IPS-18c (cell line): ENCODE measurements around the gene TDRD10.
"Not testable (repeated sequence)": the region's sequence is repeated elsewhere in the genome, so short reads cannot be mapped to it uniquely, and the experiment has no call there.

Source experiments
- H3K4me3 ChIP-seq: 2 replicates; pipeline ENCODE4 v1.7.0; 2013; ENCODE audit warnings: low read depth, mild to moderate bottlenecking, low read length, moderate library complexity; ENCODE audit not compliant: insufficient read depth
- H3K9me3 ChIP-seq: one replicate; pipeline ENCODE4 v1.6.1; 2013; ENCODE audit warnings: mild to moderate bottlenecking, low read length, moderate library complexity; ENCODE audit not compliant: control insufficient read depth, insufficient read depth

Gene TDRD10

GRCh38 chr1:154474802-154475201, 27.2 kb upstream of the TDRD10 start:
- no peak overlapping the region for H3K4me3 ChIP-seq
- no peaks in the 10 kb centered on the region for H3K9me3 ChIP-seq

GRCh38 chr1:154476791-154477190, 25.2 kb upstream of the TDRD10 start:
- H3K4me3 ChIP-seq = no peak overlapping the region
- no peaks in the 10 kb centered on the region for H3K9me3 ChIP-seq

GRCh38 chr1:154478013-154478412, 24.0 kb upstream of the TDRD10 start:
- Histone ChIP-seq H3K9me3 (no peaks in the 10 kb centered on the region), H3K4me3 (no peak overlapping the region)

- Histone ChIP-seq H3K4me3 (no peak overlapping the region), H3K9me3 (no peaks in the 10 kb centered on the region)
Observed at GRCh38 chr1:154478639-154479038, 23.4 kb upstream of the TDRD10 start.

- H3K9me3 ChIP-seq = no peaks in the 10 kb centered on the region
Observed at GRCh38 chr1:154479764-154480421, 22.1 kb upstream of the TDRD10 start.

GRCh38 chr1:154481053-154481452, 21.0 kb upstream of the TDRD10 start:
- H3K4me3 ChIP-seq = no peak overlapping the region
- no peaks in the 10 kb centered on the region for H3K9me3 ChIP-seq

More at GRCh38 chr1:154479764-154480421, 22.1 kb upstream of the TDRD10 start:
- no peak overlapping the region for H3K4me3 ChIP-seq

GRCh38 chr1:154483941-154484803, 17.8 kb upstream of the TDRD10 start:
- Histone ChIP-seq H3K9me3 (no peaks in the 10 kb centered on the region), H3K4me3 (no peak overlapping the region)

- Histone ChIP-seq H3K4me3 (no peak overlapping the region), H3K9me3 (no peaks in the 10 kb centered on the region)
Observed at GRCh38 chr1:154485106-154485505, 16.9 kb upstream of the TDRD10 start.

- Histone ChIP-seq H3K9me3 (no peaks in the 10 kb centered on the region), H3K4me3 (no peak overlapping the region)
Observed at GRCh38 chr1:154485910-154486496, 16.0 kb upstream of the TDRD10 start.

- not testable (repeated sequence) for H3K9me3 ChIP-seq, H3K4me3 ChIP-seq
Observed at GRCh38 chr1:154486756-154487155, 15.3 kb upstream of the TDRD10 start.

GRCh38 chr1:154488922-154489321, 13.1 kb upstream of the TDRD10 start:
- Histone ChIP-seq H3K9me3 (no peaks in the 10 kb centered on the region), H3K4me3 (no peak overlapping the region)

- H3K4me3 ChIP-seq = no peak overlapping the region
- no peaks in the 10 kb centered on the region for H3K9me3 ChIP-seq
Observed at GRCh38 chr1:154489695-154490274, 12.2 kb upstream of the TDRD10 start.

- Histone ChIP-seq H3K4me3 (no peak overlapping the region), H3K9me3 (no peaks in the 10 kb centered on the region)
Observed at GRCh38 chr1:154490317-154490716, 11.7 kb upstream of the TDRD10 start.

- no peak overlapping the region for H3K4me3 ChIP-seq
- H3K9me3 ChIP-seq = no peaks in the 10 kb centered on the region
Observed at GRCh38 chr1:154492115-154492514, 9.9 kb upstream of the TDRD10 start.

GRCh38 chr1:154493276-154493675, 8.7 kb upstream of the TDRD10 start:
- no peak overlapping the region for H3K4me3 ChIP-seq
- no peaks in the 10 kb centered on the region for H3K9me3 ChIP-seq

GRCh38 chr1:154495496-154496273, 6.3 kb upstream of the TDRD10 start:
- H3K9me3 ChIP-seq = no peaks in the 10 kb centered on the region
- H3K4me3 ChIP-seq = no peak overlapping the region

- no peak overlapping the region for H3K4me3 ChIP-seq
- no peaks in the 10 kb centered on the region for H3K9me3 ChIP-seq
Observed at GRCh38 chr1:154496383-154496782, 5.6 kb upstream of the TDRD10 start.
